Measurements from ENCODE around the gene SBK3. TPM values are rescaled to one million over a fixed set of nuclear protein-coding genes. Genes with fewer than 3 reads are reported as not detected.

The SBK3 gene
- total RNA-seq, 1 experiment from 2014 or later, result 1.2 TPM

DNA sequence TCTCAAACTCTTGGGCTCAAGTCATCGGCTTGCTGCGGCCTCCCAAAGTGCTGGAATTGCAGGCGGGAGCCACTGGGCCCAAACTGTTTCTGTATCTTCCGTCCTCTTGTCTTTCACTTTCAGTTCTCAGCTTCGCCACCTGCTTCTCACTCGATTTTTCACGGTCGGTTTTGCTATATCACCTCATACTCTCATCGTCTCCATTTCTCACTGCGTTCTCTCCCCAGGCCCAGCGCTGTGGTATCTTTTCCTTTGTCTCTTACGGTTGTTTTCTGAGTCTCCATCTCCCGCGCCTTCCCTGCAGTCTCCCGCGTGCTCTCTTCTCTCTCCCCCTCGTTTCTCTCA lies 42.2 kb downstream of the SBK3 start:
- H3K36me3 ChIP-seq (ENCODE audit: control insufficient read depth in 1 of 2, insufficient read depth in 2 of 2, low read length in 2 of 2), result no peaks in the 10 kb centered on the region
- H3K4me2 ChIP-seq (ENCODE audit: low read length), result no peak overlapping the region
- no peaks in the 10 kb centered on the region for H3K9me2 ChIP-seq (ENCODE audit: insufficient read depth)
- H4K20me1 ChIP-seq (ENCODE audit: insufficient read depth), result no peaks in the 10 kb centered on the region
- no peaks in the 10 kb centered on the region for H3K9me3 ChIP-seq (ENCODE audit: control insufficient read depth in 1 of 2, insufficient read depth in 1 of 2, low read depth in 1 of 2, low read length in 2 of 2)
- H3K4me1 ChIP-seq (ENCODE audit: control insufficient read depth in 1 of 2, insufficient read depth in 2 of 2, low read length in 2 of 2), result peaks cover 0 to 4% of the 10 kb centered on the region in 2 experiments; a peak in 1 of 4 replicates
- no TSS peak for BruUV-seq (replicated peaks)
- RAD21 ChIA-PET (ENCODE audit: low non-redundant PET in 1 of 2, low total read pairs in 2 of 2, uncharacterized antibody in 2 of 2, unreplicated experiment in 2 of 2), result interaction anchor here in 1 of 2 experiments (1.2 kb wide), 2 partner anchors 36 to 362 kb away, joined by 3 read pairs; no protein-coding TSS in a partner anchor
- no peaks in the 10 kb centered on the region for H3K79me2 ChIP-seq (ENCODE audit: insufficient read depth, low read length)
- no peak overlapping the region for H3K4me3 ChIP-seq (replicated peaks in 1 of 2; ENCODE audit: low read depth in 1 of 2, low read length in 2 of 2)
- H3K27me3 ChIP-seq (ENCODE audit: insufficient read depth, low read length), result no peaks in the 10 kb centered on the region
- intact Hi-C loops (cut with micrococcal nuclease), result no loop called here
- CTCF ChIA-PET, result interaction anchor here (0.8 to 1.4 kb wide), 7 partner anchors 8 to 622 kb away, joined by 3 to 8 read pairs (median 5); no protein-coding TSS in a partner anchor
- no peak overlapping the region for H2AFZ ChIP-seq (ENCODE audit: low read depth, low read length, poor library complexity, severe bottlenecking)
- ATAC-seq (no peak), DNase-seq (ENCODE audit: low read depth, low spot score) (no peak)
- TF ChIP-seq SP1 (IDR thresholded peaks at IDR 0.05; ENCODE audit: low read depth) (no peak), ZNF274 (IDR thresholded peaks at IDR 0.05; ENCODE audit: low read depth, low read length) (no peak), EZH2phosphoT487 (IDR thresholded peaks at IDR 0.05; ENCODE audit: borderline replicate concordance) (no peak), TCF7L2 (IDR thresholded peaks at IDR 0.05; ENCODE audit: borderline replicate concordance, extremely low read depth, insufficient read depth, insufficient read length) (no peak), EZH2 (IDR thresholded peaks at IDR 0.05) (no peak), EGR1 (IDR thresholded peaks at IDR 0.05; ENCODE audit: low read depth) (no peak), RAD21 (IDR thresholded peaks at IDR 0.05; ENCODE audit: low read depth) (no peak), ELF1 (IDR thresholded peaks at IDR 0.05; ENCODE audit: borderline replicate concordance, low read depth) (no peak), FOSL1 (IDR thresholded peaks at IDR 0.05; ENCODE audit: low read depth) (no peak)
- TF ChIP-seq, protein P1, sequence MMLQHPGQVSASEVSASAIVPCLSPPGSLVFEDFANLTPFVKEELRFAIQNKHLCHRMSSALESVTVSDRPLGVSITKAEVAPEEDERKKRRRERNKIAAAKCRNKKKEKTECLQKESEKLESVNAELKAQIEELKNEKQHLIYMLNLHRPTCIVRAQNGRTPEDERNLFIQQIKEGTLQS (IDR thresholded peaks at IDR 0.05), result no peak
- POLR2A ChIA-PET, result interaction anchor here (1.2 kb wide), 1 partner anchor 95 kb away, joined by 5 read pairs; the partner anchor contains the start of gene UBE2S
- H3K9ac ChIP-seq (ENCODE audit: low read length), result no peak overlapping the region
- H3K27ac ChIP-seq (ENCODE audit: low read depth, low read length), result no peak overlapping the region

All from HCT116 (cell line).